Transverse colon (tissue), 4 donors: ENCODE measurements around the gene IL10. TPM values are rescaled to one million over a fixed set of nuclear protein-coding genes. Genes with fewer than 3 reads are reported as not detected.

Source experiments
- DNase-seq: peaks from one replicate; pipeline ENCODE4 v3.0.0-alpha.2; 2019
- H3K27ac ChIP-seq, 4 donors: fragments of 200-600 bp; sonication (generic); 2 replicates each; pipeline ENCODE4 v1.5.1; 2016 to 2018; ENCODE audit warnings: inconsistent platforms in 4 of 4
- H3K27me3 ChIP-seq: fragments of 200-600 bp; sonication (generic); 2 replicates; pipeline ENCODE4 v1.5.1; 2017; ENCODE audit warnings: inconsistent platforms
- H3K36me3 ChIP-seq, 4 donors: fragments of 200-600 bp; sonication (generic); 2 replicates each; pipeline ENCODE4 v1.5.1; 2017 to 2019; ENCODE audit warnings: inconsistent platforms in 4 of 4
- H3K4me1 ChIP-seq, 4 donors: fragments of 200-600 bp; sonication (generic); 2 replicates each; pipeline ENCODE4 v1.5.1; 2017 to 2020; ENCODE audit warnings: inconsistent platforms in 4 of 4
- H3K4me3 ChIP-seq, 4 donors: fragments of 200-600 bp; sonication (generic); 1 replicate in 1 of 4; 2 replicates in 3 of 4; pipeline versions ENCODE4 v1.5.1 to v1.6.1; 2017 to 2019; ENCODE audit warnings: inconsistent platforms in 4 of 4
- H3K9me3 ChIP-seq, 2 donors: fragments of 200-600 bp; sonication (generic); 2 replicates each; pipeline ENCODE4 v1.5.1; 2017 to 2019; ENCODE audit warnings: inconsistent platforms in 2 of 2
- CTCF ChIP-seq, 5 experiments: fragments of 200-600 bp in 3 of 5; fragments of 450-650 bp in 2 of 5; sonication (generic) in 3 of 5; IDR thresholded peaks; 1 replicate in 2 of 5; 2 replicates in 3 of 5; pipeline ENCODE4 v1.5.1; 2016 to 2017; ENCODE audit warnings: antibody characterized with exemption in 5 of 5, inconsistent platforms in 3 of 5, mild to moderate bottlenecking in 2 of 5, moderate library complexity in 1 of 5
- EP300 ChIP-seq: sonication (generic); formaldehyde crosslinking; IDR thresholded peaks from one replicate; pipeline ENCODE4 v1.6.1; 2017; ENCODE audit warnings: antibody characterized with exemption, low read depth
- POLR2A ChIP-seq: fragments of 450-650 bp; IDR thresholded peaks from one replicate; pipeline ENCODE4 v1.6.1; 2016; ENCODE audit warnings: antibody characterized with exemption, mild to moderate bottlenecking, moderate library complexity
- POLR2AphosphoS5 ChIP-seq, 3 donors: sonication (generic); formaldehyde crosslinking; IDR thresholded peaks; one replicate each; pipeline ENCODE4 v1.6.1; 2016; ENCODE audit warnings: antibody characterized with exemption in 3 of 3
- WGBS, 2 donors: methylation state at CpG; one replicate each; pipeline ENCODE4 v1.1.5; 2018; ENCODE audit warnings: low coverage in 1 of 2; 5-methylcytosine and 5-hydroxymethylcytosine counted together
- in situ Hi-C, 4 donors: fragments of 200-750 bp; cut with MboI; loops; one replicate each; pipeline versions ENCODE4 v1.15.0 to v1.15.1; 2017; ENCODE audit warnings: low sequenced_read_pairs in 3 of 4, low pct_ligation_motif_present in 1 of 4, low pct_unique_long_range_greater_than_20kb in 1 of 4
- intact Hi-C: fragments of 100-400 bp; cut with DNase I; formaldehyde crosslinking; loops from one replicate; pipeline ENCODE4 v1.15.1; 2023; ENCODE audit warnings: low total_unique reads
- total RNA-seq, 4 donors: library from RNA; depleted of rRNA; stranded (reverse); fragments of >200 nt; gene quantifications; one replicate each; pipeline ENCODE4 v1.1.0, GENCODE V29; 2016

IL10 gene
- total RNA-seq, 4 donors from 2014 or later, result 1.6 to 4.4 TPM; not detected in 2

- H3K4me3 ChIP-seq, result no peak overlapping the region
- no peaks in the 10 kb centered on the region for H3K9me3 ChIP-seq
- in situ Hi-C loops (loop anchor here in 1 of 4 donors (10.0 kb wide), 1 partner anchor 66 kb away; no protein-coding TSS in a partner anchor), intact Hi-C loops (no loop called here)
- no peak overlapping the region for H3K27ac ChIP-seq
- peaks cover 0 to 2% (median 0%) of the 10 kb centered on the region in 4 donors for H3K4me1 ChIP-seq
- DNase-seq, result no peak
- 78 to 80% methylated on average over 1 to 3 of the region's 3 CpGs for WGBS, 2 donors
- TF ChIP-seq POLR2A (no peak), CTCF (IDR thresholded peaks at IDR 0.05) (no peak), POLR2AphosphoS5 (IDR thresholded peaks at IDR 0.05) (no peak), EP300 (no peak)
- H3K27me3 ChIP-seq, result peaks cover 5% of the 10 kb centered on the region
- H3K36me3 ChIP-seq, result no peaks in the 10 kb centered on the region
Measured at GRCh38 chr1:206800891-206801290, 28.6 kb upstream of the IL10 start.

GRCh38 chr1:206800411-206800810, 28.1 kb upstream of the IL10 start:
- WGBS, 2 donors, result 83 to 85% methylated on average over 3 of the region's 3 CpGs
- DNase-seq, result no peak
- no peak overlapping the region for H3K27ac ChIP-seq

GRCh38 chr1:206799311-206799710, 27.0 kb upstream of the IL10 start:
- no peaks in the 10 kb centered on the region for H3K36me3 ChIP-seq
- no peaks in the 10 kb centered on the region for H3K9me3 ChIP-seq
- no peak overlapping the region for H3K4me3 ChIP-seq
- in situ Hi-C loops, result no loop called here
- intact Hi-C loops, result no loop called here
- DNase-seq, result no peak
- H3K4me1 ChIP-seq, result peaks cover 0 to 2% (median 0%) of the 10 kb centered on the region in 4 donors
- H3K27me3 ChIP-seq, result no peaks in the 10 kb centered on the region
- TF ChIP-seq POLR2A (no peak), CTCF (IDR thresholded peaks at IDR 0.05) (no peak), POLR2AphosphoS5 (IDR thresholded peaks at IDR 0.05) (no peak), EP300 (no peak)
- H3K27ac ChIP-seq, result no peak overlapping the region
- 83% methylated on average over 3 of the region's 3 CpGs; no CpG with 5 or more reads in 1 of the 2 donors for WGBS, 2 donors

More at GRCh38 chr1:206800411-206800810, 28.1 kb upstream of the IL10 start:
- TF ChIP-seq POLR2A (no peak), EP300 (no peak), CTCF (IDR thresholded peaks at IDR 0.05) (no peak), POLR2AphosphoS5 (IDR thresholded peaks at IDR 0.05) (no peak)
- intact Hi-C loops, result no loop called here
- H3K4me1 ChIP-seq, result peaks cover 0 to 2% (median 0%) of the 10 kb centered on the region in 4 donors
- no peaks in the 10 kb centered on the region for H3K9me3 ChIP-seq
- peaks cover 5% of the 10 kb centered on the region for H3K27me3 ChIP-seq
- in situ Hi-C loops, result loop anchor here in 1 of 4 donors (10.0 kb wide), 1 partner anchor 66 kb away; no protein-coding TSS in a partner anchor
- H3K36me3 ChIP-seq, result no peaks in the 10 kb centered on the region
- H3K4me3 ChIP-seq, result no peak overlapping the region

GRCh38 chr1:206798384-206798996, 26.2 kb upstream of the IL10 start:
- Histone ChIP-seq H3K4me3 (no peak overlapping the region), H3K36me3 (no peaks in the 10 kb centered on the region), H3K4me1 (no peaks in the 10 kb centered on the region), H3K9me3 (no peaks in the 10 kb centered on the region), H3K27ac (no peak overlapping the region), H3K27me3 (no peaks in the 10 kb centered on the region)
- 79 to 95% methylated on average over 2 to 13 of the region's 13 CpGs for WGBS, 2 donors
- intact Hi-C loops (no loop called here), in situ Hi-C loops (no loop called here)
- no peak for DNase-seq
- TF ChIP-seq CTCF (IDR thresholded peaks at IDR 0.05) (peak in 1 of 5 experiments; percentile 2), POLR2A (no peak)
